Measurements from ENCODE around the gene STUB1. TPM values are rescaled to one million over a fixed set of nuclear protein-coding genes. Genes with fewer than 3 reads are reported as not detected.

The STUB1 gene
- total RNA-seq, 1 experiment from 2014 or later = 115 TPM

Other genes with a start within 250 kb of the STUB1 start
- gene CAPN15, start 152.7 kb upstream of the STUB1 start, total RNA-seq (2022; extraction: Qiagen RNA extraction; ENCODE audit: low read depth) = 44.2 to 76.6 TPM (median 71.4 TPM) in 5 replicates
- gene PRR35, start 120.0 kb upstream of the STUB1 start, total RNA-seq (2022; extraction: Qiagen RNA extraction; ENCODE audit: low read depth) = 0.13 to 0.22 TPM (median 0.17 TPM) in 4 of 5 replicates, not detected in the other
- gene NHLRC4, start 113.4 kb upstream of the STUB1 start, total RNA-seq (2022; extraction: Qiagen RNA extraction; ENCODE audit: low read depth) = 0.15 to 0.51 TPM (median 0.29 TPM) in 5 replicates
- 33.1 to 39.4 TPM (median 38.6 TPM) in 5 replicates for gene PIGQ, start 110.4 kb upstream of the STUB1 start, total RNA-seq (2022; extraction: Qiagen RNA extraction; ENCODE audit: low read depth)
- gene RAB40C, start 90.3 kb upstream of the STUB1 start, total RNA-seq (2022; extraction: Qiagen RNA extraction; ENCODE audit: low read depth) = 12.8 to 19.7 TPM (median 16.9 TPM) in 5 replicates
- gene WFIKKN1, start 49.4 kb upstream of the STUB1 start, total RNA-seq (2022; extraction: Qiagen RNA extraction; ENCODE audit: low read depth) = 0.06 to 0.19 TPM (median 0.14 TPM) in 5 replicates
- 90.6 to 140 TPM (median 135 TPM) in 5 replicates for gene METTL26, start 44.1 kb upstream of the STUB1 start, total RNA-seq (2022; extraction: Qiagen RNA extraction; ENCODE audit: low read depth)
- gene MCRIP2, start 38.6 kb upstream of the STUB1 start, total RNA-seq (2022; extraction: Qiagen RNA extraction; ENCODE audit: low read depth) = 22.6 to 48.4 TPM (median 39.2 TPM) in 5 replicates
- 17.6 to 28.0 TPM (median 27.2 TPM) in 5 replicates for gene WDR90, start 31.0 kb upstream of the STUB1 start, total RNA-seq (2022; extraction: Qiagen RNA extraction; ENCODE audit: low read depth)
- gene RHOT2, start 12.3 kb upstream of the STUB1 start, total RNA-seq (2022; extraction: Qiagen RNA extraction; ENCODE audit: low read depth) = 64.2 to 101 TPM (median 94.6 TPM) in 5 replicates
- 0.56 to 1.4 TPM (median 1.3 TPM) in 5 replicates for gene RHBDL1, start 4.7 kb upstream of the STUB1 start, total RNA-seq (2022; extraction: Qiagen RNA extraction; ENCODE audit: low read depth)
- 63.9 to 81.6 TPM (median 78.7 TPM) in 5 replicates for gene JMJD8, start 3.9 kb downstream of the STUB1 start, total RNA-seq (2022; extraction: Qiagen RNA extraction; ENCODE audit: low read depth)
- gene WDR24, start 10.0 kb downstream of the STUB1 start, total RNA-seq (2022; extraction: Qiagen RNA extraction; ENCODE audit: low read depth) = 4.2 to 6.3 TPM (median 5.8 TPM) in 5 replicates
- 5.4 to 11.7 TPM (median 7.4 TPM) in 5 replicates for gene FBXL16, start 25.4 kb downstream of the STUB1 start, total RNA-seq (2022; extraction: Qiagen RNA extraction; ENCODE audit: low read depth)
- gene METRN, start 34.7 kb downstream of the STUB1 start, total RNA-seq (2022; extraction: Qiagen RNA extraction; ENCODE audit: low read depth) = 82.0 to 226 TPM (median 208 TPM) in 5 replicates
- gene ANTKMT, start 40.7 kb downstream of the STUB1 start, total RNA-seq (2022; extraction: Qiagen RNA extraction; ENCODE audit: low read depth) = 35.3 to 65.1 TPM (median 57.7 TPM) in 5 replicates
- 4.2 to 7.7 TPM (median 5.6 TPM) in 5 replicates for gene CCDC78, start 46.0 kb downstream of the STUB1 start, total RNA-seq (2022; extraction: Qiagen RNA extraction; ENCODE audit: low read depth)
- gene HAGHL, start 46.7 kb downstream of the STUB1 start, total RNA-seq (2022; extraction: Qiagen RNA extraction; ENCODE audit: low read depth) = 15.2 to 20.6 TPM (median 18.0 TPM) in 5 replicates
- 20.2 to 27.9 TPM (median 25.3 TPM) in 5 replicates for gene CIAO3, start 60.6 kb downstream of the STUB1 start, total RNA-seq (2022; extraction: Qiagen RNA extraction; ENCODE audit: low read depth)
- 2.1 to 4.3 TPM (median 3.2 TPM) in 5 replicates for gene MSLN, start 80.3 kb downstream of the STUB1 start, total RNA-seq (2022; extraction: Qiagen RNA extraction; ENCODE audit: low read depth)
- gene RPUSD1, start 108.0 kb downstream of the STUB1 start, total RNA-seq (2022; extraction: Qiagen RNA extraction; ENCODE audit: low read depth) = 38.8 to 57.7 TPM (median 50.0 TPM) in 5 replicates
- gene CHTF18, start 108.2 kb downstream of the STUB1 start, total RNA-seq (2022; extraction: Qiagen RNA extraction; ENCODE audit: low read depth) = 14.8 to 28.8 TPM (median 24.9 TPM) in 5 replicates
- gene GNG13, start 120.3 kb downstream of the STUB1 start, total RNA-seq (2022; extraction: Qiagen RNA extraction; ENCODE audit: low read depth) = not detected in 5 replicates